Activated CD4-positive, alpha-beta memory T cell treated with anti-CD3 and anti-CD28 coated beads, Interleukin-2, amount 10 ng/mL, durations not matched to agents 7 days and 5 days (primary cell): Measurements from ENCODE around the gene SAMD3. TPM values are rescaled to one million over a fixed set of nuclear protein-coding genes. Genes with fewer than 3 reads are reported as not detected.
"Not testable (repeated sequence)": the region's sequence is repeated elsewhere in the genome, so short reads cannot be mapped to it uniquely, and the experiment has no call there.

Experiments
- CTCF ChIA-PET: fragments of 350-600 bp; sonication (Branson Sonifier 250); formaldehyde crosslinking; loops from one replicate; lab custom pipeline; 2021; ENCODE audit warnings: antibody characterized with exemption, inconsistent platforms; lab: Charles Lee
- POLR2A ChIA-PET: fragments of 350-600 bp; sonication (Branson Sonifier 250); formaldehyde crosslinking; loops from one replicate; lab custom pipeline; 2021; ENCODE audit warnings: antibody characterized with exemption; lab: Charles Lee
- DNase-seq: peaks from one replicate; pipeline ENCODE4 v3.0.0-alpha.2; 2020
- H3K27ac Mint-ChIP-seq: one replicate; pipeline ENCODE4 v1.8.0; 2021; ENCODE audit warnings: mild to moderate bottlenecking, mixed read lengths
- H3K27me3 Mint-ChIP-seq: one replicate; pipeline ENCODE4 v1.8.0; 2021; ENCODE audit warnings: mixed read lengths
- H3K36me3 Mint-ChIP-seq: one replicate; pipeline ENCODE4 v1.8.0; 2021; ENCODE audit warnings: low read depth, mixed read lengths
- H3K4me1 Mint-ChIP-seq: one replicate; pipeline ENCODE4 v1.8.0; 2021; ENCODE audit warnings: mixed read lengths
- H3K4me3 Mint-ChIP-seq: one replicate; pipeline ENCODE4 v1.8.0; 2021; ENCODE audit warnings: mild to moderate bottlenecking, mixed read lengths
- H3K9me3 Mint-ChIP-seq: one replicate; pipeline ENCODE4 v1.8.0; 2021; ENCODE audit warnings: mixed read lengths
- total RNA-seq, 2 experiments: library from RNA; stranded (reverse); gene quantifications; one replicate each; pipeline ENCODE4 v1.2.3, GENCODE V29; 2021

The SAMD3 gene
- total RNA-seq, 2 experiments from 2014 or later: 70.5 to 79.7 TPM

DNA sequence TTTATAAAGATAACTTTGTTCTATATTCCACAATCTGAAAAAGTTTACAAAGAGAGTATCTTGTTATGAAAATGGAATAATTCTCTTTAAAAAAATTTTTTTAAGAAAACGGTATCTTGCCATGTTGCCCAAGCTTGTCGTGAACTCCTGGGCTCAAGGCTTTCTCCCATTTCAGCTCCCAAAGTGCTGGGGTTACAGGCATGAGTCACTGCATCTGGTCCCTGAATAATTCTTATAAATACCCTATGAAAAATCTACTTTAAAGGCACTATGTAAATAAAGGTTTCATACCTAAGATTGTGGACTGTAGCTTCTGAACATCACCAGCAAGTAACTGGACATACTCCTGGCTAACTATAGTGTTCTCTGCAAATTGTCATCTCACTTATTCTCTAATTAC lies 60.3 kb downstream of the SAMD3 start:
- POLR2A ChIA-PET: no interaction called here

DNA sequence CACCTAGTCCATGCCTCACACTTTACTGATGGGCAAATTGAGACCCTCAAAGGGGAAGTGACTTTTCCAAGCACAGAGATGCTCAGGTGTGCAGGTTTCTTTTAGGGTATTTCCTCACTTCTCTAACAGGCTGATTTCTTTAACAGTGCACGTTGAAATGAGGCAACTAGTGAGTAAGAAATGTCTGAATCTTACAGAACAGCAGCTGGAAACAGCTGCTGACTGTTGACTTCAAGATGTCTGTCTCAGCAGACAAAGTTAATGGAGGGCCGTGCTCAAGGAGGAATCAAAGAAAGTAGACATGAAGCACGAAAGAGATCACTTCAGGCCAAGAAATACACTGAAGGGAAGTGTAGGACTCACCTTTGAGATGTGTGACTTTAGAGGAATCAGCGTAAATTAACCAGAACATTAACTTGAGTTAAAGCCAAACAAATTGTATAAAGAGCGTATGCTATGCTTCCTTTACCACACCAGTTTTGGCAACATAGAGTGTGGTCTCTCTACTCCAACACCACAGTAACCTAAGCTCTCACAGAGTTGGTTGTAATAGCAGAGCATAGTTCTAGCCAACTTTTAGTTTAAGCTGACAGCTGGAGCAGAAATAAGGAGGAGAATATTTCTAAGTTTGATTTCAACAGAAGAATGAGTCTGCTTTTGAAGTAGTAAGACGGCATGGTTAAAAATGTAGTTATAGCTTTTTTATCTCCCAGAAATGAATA lies 60.9 kb downstream of the SAMD3 start:
- no peak overlapping the region for H3K27ac Mint-ChIP-seq
- H3K36me3 Mint-ChIP-seq: peaks cover 61% of the 10 kb centered on the region
- H3K9me3 Mint-ChIP-seq: peaks cover 14% of the 10 kb centered on the region
- H3K27me3 Mint-ChIP-seq: no peaks in the 10 kb centered on the region
- CTCF ChIA-PET: interaction anchor here (1.2 kb wide), 1 partner anchor 120 kb away, joined by 4 read pairs; no protein-coding TSS in a partner anchor
- H3K4me1 Mint-ChIP-seq: peaks cover 3% of the 10 kb centered on the region
- DNase-seq: no peak
- H3K4me3 Mint-ChIP-seq: no peak overlapping the region
- POLR2A ChIA-PET: no interaction called here

More for the DNA sequence above, 60.3 kb downstream of the SAMD3 start:
- Mint-ChIP-seq H3K36me3 (peaks cover 65% of the 10 kb centered on the region), H3K4me1 (peaks cover 3% of the 10 kb centered on the region), H3K27ac (no peak overlapping the region), H3K27me3 (no peaks in the 10 kb centered on the region), H3K4me3 (no peak overlapping the region), H3K9me3 (peaks cover 14% of the 10 kb centered on the region)
- CTCF ChIA-PET: interaction anchor here (1.2 kb wide), 1 partner anchor 120 kb away, joined by 4 read pairs; no protein-coding TSS in a partner anchor
- DNase-seq: no peak

DNA sequence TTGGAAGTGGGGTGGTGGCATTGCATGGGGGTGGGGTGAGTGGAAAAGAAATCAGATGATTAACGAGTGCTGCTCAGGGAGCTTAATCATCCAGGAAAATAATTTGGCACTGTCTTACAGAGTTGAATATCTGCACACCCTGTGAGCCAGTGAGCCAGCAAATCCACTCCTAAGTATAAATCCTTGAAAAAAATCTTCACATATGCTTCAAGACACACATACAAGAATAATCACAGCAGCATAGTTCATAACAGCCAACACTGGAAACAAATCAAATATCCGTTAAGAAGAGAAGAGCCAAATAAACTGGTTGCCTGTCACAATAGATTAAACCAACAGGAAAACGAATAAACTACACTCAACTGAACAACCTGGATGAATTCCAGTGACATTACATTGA lies 62.8 kb downstream of the SAMD3 start:
- Mint-ChIP-seq H3K27ac (no peak overlapping the region), H3K27me3 (no peaks in the 10 kb centered on the region), H3K4me3 (no peak overlapping the region), H3K9me3 (peaks cover 16% of the 10 kb centered on the region), H3K36me3 (peaks cover 54% of the 10 kb centered on the region), H3K4me1 (no peaks in the 10 kb centered on the region)
- CTCF ChIA-PET: no interaction called here
- no peak for DNase-seq
- POLR2A ChIA-PET: no interaction called here

DNA sequence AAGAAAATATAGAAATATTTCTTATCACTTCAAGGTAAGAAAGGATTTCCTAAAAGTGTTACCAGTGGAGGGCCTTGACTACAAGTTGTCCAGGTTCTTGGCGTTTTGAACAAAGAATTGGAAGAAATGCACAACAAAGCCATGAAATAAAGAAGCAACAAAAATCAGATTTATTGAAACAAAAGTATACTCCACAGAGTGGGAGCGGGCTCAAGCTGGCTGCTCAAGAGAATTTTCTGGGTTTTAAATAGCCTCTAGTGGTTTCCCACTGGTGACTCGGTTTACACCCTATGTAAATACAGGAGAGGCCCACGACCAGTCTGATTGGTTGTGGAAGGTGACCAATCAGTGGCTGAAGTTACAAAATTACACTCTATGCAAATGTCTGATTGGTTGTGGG lies 64.2 kb downstream of the SAMD3 start:
- POLR2A ChIA-PET: interaction anchor here (1.5 kb wide), 1 partner anchor 25 kb away, joined by 3 read pairs; no protein-coding TSS in a partner anchor
- Mint-ChIP-seq H3K4me3 (no peak overlapping the region), H3K27ac (no peak overlapping the region), H3K4me1 (no peaks in the 10 kb centered on the region), H3K9me3 (peaks cover 16% of the 10 kb centered on the region), H3K36me3 (peaks cover 48% of the 10 kb centered on the region), H3K27me3 (no peaks in the 10 kb centered on the region)
- no peak for DNase-seq
- CTCF ChIA-PET: no interaction called here

DNA sequence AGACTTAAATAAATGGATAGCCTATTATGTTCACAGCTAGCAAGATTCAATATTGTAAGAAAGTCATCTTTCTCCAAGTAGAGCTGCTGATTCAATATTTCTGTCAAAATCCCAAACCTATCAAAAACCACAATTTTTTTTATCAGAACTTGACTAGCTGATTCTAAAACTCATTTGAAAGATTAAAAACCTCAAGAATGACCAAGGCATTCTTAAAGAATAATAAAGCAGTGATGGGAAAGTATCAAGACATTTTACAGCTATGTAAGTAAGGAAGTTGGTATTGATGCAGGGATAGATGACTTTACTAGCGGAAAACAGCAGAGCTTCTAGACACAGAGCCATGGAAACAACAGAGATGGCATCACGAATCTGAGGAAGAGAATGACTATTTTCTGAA lies 64.7 kb downstream of the SAMD3 start:
- Mint-ChIP-seq H3K4me1 (no peaks in the 10 kb centered on the region), H3K36me3 (peaks cover 49% of the 10 kb centered on the region), H3K27ac (no peak overlapping the region), H3K27me3 (no peaks in the 10 kb centered on the region), H3K4me3 (no peak overlapping the region), H3K9me3 (peaks cover 16% of the 10 kb centered on the region)
- CTCF ChIA-PET: no interaction called here
- no peak for DNase-seq
- POLR2A ChIA-PET: interaction anchor here (1.5 kb wide), 1 partner anchor 25 kb away, joined by 3 read pairs; no protein-coding TSS in a partner anchor

DNA sequence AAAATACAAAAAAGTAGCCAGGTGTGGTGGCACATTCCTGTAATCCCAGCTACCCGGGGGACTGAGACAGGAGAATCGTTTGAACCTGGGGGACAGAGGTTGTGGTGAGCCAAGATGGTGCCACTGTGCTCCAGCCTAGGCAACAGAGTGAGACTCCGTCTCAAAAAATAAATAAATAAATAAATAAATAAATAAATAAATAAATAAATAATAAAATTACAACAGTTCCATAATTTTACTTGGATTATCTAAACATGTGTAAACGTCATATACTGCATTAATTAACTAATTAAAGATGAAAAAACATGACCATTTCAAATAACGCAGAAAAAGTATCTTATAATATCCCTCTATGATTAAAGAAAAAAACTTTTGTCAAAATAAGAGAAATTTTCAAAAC lies 65.8 kb downstream of the SAMD3 start:
- no peak for DNase-seq
- ChIA-PET POLR2A (interaction anchor here (0.7 to 1.5 kb wide), 2 partner anchors 9 to 26 kb away, joined by 3 read pairs; no protein-coding TSS in a partner anchor), CTCF (no interaction called here)
- H3K9me3 Mint-ChIP-seq: peaks cover 16% of the 10 kb centered on the region
- no peak overlapping the region for H3K4me3 Mint-ChIP-seq
- H3K4me1 Mint-ChIP-seq: no peaks in the 10 kb centered on the region
- peaks cover 54% of the 10 kb centered on the region for H3K36me3 Mint-ChIP-seq
- H3K27ac Mint-ChIP-seq: no peak overlapping the region
- no peaks in the 10 kb centered on the region for H3K27me3 Mint-ChIP-seq

DNA sequence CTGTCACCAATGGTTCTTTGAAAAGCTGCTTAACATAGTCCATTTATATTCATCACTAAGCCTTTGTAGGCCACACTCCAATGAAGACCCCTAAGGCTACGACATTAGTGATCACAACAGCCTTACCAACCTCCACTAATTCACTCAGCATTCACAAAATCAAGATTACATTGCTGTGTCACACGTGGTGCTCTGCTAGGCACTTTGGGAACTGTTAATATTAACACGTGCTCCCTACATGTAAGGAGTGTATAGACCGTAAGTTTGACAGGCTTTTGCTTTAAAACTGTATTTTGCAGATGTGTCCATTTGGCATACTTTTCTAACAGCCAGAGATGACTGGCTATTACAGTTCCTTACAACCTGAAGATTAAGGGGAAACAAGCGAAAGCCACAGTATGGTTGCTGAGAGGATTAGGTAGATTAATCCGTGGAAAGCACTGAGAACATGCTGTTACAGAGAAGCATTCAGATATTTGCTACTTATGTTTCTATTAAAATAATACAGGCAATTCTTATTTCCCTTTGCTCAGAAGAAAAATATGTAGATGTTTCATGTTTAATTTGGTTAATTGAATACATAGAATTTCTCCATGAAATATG lies 69.7 kb downstream of the SAMD3 start:
- Mint-ChIP-seq H3K36me3 (peaks cover 58% of the 10 kb centered on the region), H3K9me3 (peaks cover 6% of the 10 kb centered on the region), H3K27ac (no peak overlapping the region), H3K4me1 (peaks cover 4% of the 10 kb centered on the region), H3K27me3 (no peaks in the 10 kb centered on the region), H3K4me3 (no peak overlapping the region)
- ChIA-PET POLR2A (no interaction called here), CTCF (interaction anchor here (0.9 kb wide), 1 partner anchor 130 kb away, joined by 3 read pairs; no protein-coding TSS in a partner anchor)
- DNase-seq: no peak

DNA sequence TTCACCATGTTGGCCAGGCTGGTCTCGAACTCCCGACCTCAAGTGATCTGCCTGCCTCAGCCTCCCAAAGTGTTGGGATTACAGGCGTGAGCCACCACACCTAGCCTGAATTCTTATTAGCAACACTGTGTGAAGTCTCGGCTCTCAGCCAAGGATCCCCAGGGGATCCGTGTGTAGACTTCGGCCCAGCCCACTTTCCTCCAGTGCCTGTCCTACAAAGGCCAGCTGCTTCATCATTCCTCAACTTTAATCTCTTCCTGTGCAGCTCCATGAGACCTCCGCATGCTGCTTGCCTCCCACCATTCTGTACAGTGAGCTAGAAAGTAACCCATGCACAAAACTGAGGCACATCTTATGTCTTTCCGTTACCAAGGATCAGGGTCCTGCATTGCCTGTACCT lies 71.8 kb downstream of the SAMD3 start:
- H3K4me3 Mint-ChIP-seq: no peak overlapping the region
- CTCF ChIA-PET: interaction anchor here (0.6 kb wide), 1 partner anchor 36 kb away, joined by 3 read pairs; no protein-coding TSS in a partner anchor
- DNase-seq: no peak
- H3K27ac Mint-ChIP-seq: no peak overlapping the region
- POLR2A ChIA-PET: no interaction called here
- H3K9me3 Mint-ChIP-seq: peaks cover 2% of the 10 kb centered on the region
- peaks cover 4% of the 10 kb centered on the region for H3K4me1 Mint-ChIP-seq
- peaks cover 66% of the 10 kb centered on the region for H3K36me3 Mint-ChIP-seq
- no peaks in the 10 kb centered on the region for H3K27me3 Mint-ChIP-seq

DNA sequence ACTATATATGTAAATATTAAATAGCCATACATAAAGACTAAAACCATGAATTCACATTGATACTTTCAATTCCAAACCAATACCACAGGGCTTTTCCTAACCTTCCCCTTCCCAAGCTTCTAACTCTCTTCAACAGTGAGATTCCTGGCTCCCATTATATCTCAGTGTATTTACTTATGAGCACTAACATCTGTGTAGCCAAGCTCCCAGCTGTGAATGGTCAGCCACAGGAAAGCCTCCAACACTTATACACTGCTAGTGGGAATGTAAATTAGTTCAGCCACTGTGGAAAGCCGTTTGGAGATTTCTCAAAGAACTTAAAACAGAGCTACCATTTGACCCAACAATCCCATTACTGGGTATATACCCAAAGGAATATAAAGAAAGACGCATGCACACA lies 73.7 kb downstream of the SAMD3 start:
- ChIA-PET POLR2A (interaction anchor here (2.0 kb wide), 1 partner anchor 75 kb away, joined by 4 read pairs; no protein-coding TSS in a partner anchor), CTCF (interaction anchor here (1.8 kb wide), 1 partner anchor 10 kb away, joined by 5 read pairs; no protein-coding TSS in a partner anchor)
- H3K27ac Mint-ChIP-seq, H3K4me3 Mint-ChIP-seq, H3K27me3 Mint-ChIP-seq, H3K4me1 Mint-ChIP-seq, H3K9me3 Mint-ChIP-seq, DNase-seq: not testable (repeated sequence)
- peaks cover 71% of the 10 kb centered on the region for H3K36me3 Mint-ChIP-seq

DNA sequence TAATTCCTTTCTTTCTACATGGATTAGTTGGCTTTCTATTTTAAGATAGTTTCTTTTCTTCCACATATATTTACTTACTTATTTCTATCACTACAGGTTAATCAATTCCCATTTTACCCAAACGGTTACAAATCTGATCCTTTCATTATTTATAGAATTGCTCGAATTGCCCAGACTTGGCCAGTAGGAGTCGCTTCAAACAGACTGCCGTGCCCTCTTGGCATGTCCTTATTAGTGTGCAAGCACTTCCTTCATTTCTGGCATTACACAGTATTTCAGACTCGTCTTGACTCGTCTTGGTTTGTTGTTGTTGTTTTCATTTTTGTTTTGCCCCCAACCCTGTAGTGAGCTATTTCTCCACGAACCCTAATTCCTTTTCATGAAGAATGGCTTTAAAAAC lies 74.6 kb downstream of the SAMD3 start:
- Mint-ChIP-seq H3K36me3 (peaks cover 80% of the 10 kb centered on the region), H3K9me3 (peaks cover 2% of the 10 kb centered on the region), H3K4me1 (peaks cover 4% of the 10 kb centered on the region), H3K27ac (no peak overlapping the region), H3K4me3 (no peak overlapping the region), H3K27me3 (no peaks in the 10 kb centered on the region)
- ChIA-PET CTCF (interaction anchor here (1.8 kb wide), 1 partner anchor 9 kb away, joined by 5 read pairs; no protein-coding TSS in a partner anchor), POLR2A (no interaction called here)
- no peak for DNase-seq

DNA sequence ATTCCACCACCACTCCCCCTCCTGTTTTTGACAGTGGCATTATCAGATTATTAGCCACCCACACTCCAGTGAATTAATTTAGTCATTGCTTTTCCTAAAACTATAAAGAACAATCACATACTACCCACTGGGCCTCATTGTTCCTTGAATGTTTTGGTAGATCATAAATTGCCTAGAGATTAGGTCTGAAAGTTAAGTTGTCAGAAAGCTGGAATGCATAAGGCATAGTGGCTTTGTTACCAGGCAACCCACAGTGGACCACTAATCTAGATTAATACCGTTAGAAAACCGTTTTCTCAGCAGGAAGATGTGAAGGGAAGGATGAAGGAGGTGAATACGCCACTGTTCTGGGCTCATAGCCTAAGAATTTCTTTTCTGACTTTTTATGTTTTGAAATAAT lies 75.6 kb downstream of the SAMD3 start:
- Mint-ChIP-seq H3K36me3 (peaks cover 82% of the 10 kb centered on the region), H3K9me3 (peaks cover 6% of the 10 kb centered on the region), H3K27me3 (no peaks in the 10 kb centered on the region), H3K4me1 (peaks cover 4% of the 10 kb centered on the region), H3K4me3 (no peak overlapping the region), H3K27ac (no peak overlapping the region)
- ChIA-PET POLR2A (no interaction called here), CTCF (no interaction called here)
- DNase-seq: no peak

DNA sequence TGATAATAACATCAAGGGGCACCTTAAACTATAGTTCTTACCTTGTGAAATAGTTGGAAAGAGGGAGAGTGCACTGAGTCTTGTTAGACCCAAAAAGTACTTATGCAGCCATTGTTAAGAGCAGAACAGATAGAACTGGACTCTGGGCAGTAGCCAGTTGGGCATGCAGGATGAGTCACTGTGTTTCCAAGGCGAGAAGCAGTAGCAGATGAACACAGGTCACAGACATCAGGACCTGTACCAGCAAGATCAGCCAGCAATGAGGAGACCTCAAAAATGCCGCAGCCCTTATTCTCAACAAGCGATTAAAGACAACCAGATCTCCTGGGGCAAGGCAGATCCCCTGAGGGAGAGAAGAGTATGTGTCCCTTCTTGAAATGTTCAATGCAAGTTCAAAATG lies 79.0 kb downstream of the SAMD3 start:
- H3K4me3 Mint-ChIP-seq: no peak overlapping the region
- H3K27ac Mint-ChIP-seq: no peak overlapping the region
- CTCF ChIA-PET: interaction anchor here (2.0 kb wide), 1 partner anchor 138 kb away, joined by 7 read pairs; no protein-coding TSS in a partner anchor
- H3K9me3 Mint-ChIP-seq: peaks cover 4% of the 10 kb centered on the region
- no peak for DNase-seq
- peaks cover 19% of the 10 kb centered on the region for H3K4me1 Mint-ChIP-seq
- POLR2A ChIA-PET: no interaction called here
- H3K27me3 Mint-ChIP-seq: no peaks in the 10 kb centered on the region
- H3K36me3 Mint-ChIP-seq: peaks cover 75% of the 10 kb centered on the region

DNA sequence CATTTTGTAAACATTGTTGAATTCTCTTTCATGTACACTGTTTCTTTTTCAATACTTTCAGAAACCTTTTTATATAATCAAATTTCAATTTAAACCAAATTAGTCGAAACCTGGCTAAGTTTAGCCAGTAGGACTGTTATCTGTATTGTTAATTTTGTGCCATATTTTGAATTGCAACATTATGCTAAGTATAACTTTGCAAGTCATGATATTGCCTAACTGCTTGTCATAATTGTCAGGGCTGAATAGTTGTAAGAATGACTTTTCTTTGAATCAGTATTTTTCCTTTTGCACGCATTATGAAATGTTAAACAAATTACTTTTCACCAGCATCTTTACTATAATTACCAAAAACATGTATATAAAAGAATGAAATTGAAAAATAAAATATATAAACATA lies 82.7 kb downstream of the SAMD3 start:
- CTCF ChIA-PET: interaction anchor here (1.2 to 1.8 kb wide), 2 partner anchors 9 to 142 kb away, joined by 4 to 5 read pairs; no protein-coding TSS in a partner anchor
- Mint-ChIP-seq H3K9me3 (peaks cover 12% of the 10 kb centered on the region), H3K4me3 (no peak overlapping the region), H3K27me3 (no peaks in the 10 kb centered on the region), H3K27ac (no peak overlapping the region), H3K36me3 (peaks cover 74% of the 10 kb centered on the region), H3K4me1 (peaks cover 47% of the 10 kb centered on the region)
- POLR2A ChIA-PET: interaction anchor here (1.1 to 1.8 kb wide), 3 partner anchors 8 to 83 kb away, joined by 3 to 5 read pairs (median 4); partner anchors contain the start of gene SAMD3
- DNase-seq: no peak
